ENCODE measurements around the gene ATAD3A. TPM values are rescaled to one million over a fixed set of nuclear protein-coding genes. Genes with fewer than 3 reads are reported as not detected.
"Not testable (repeated sequence)": the region's sequence is repeated elsewhere in the genome, so short reads cannot be mapped to it uniquely, and the experiment has no call there.

Gene ATAD3A
- total and polyA plus RNA-seq, 12 donors, result 7.8 to 46.3 (median 28.7) TPM

DNA sequence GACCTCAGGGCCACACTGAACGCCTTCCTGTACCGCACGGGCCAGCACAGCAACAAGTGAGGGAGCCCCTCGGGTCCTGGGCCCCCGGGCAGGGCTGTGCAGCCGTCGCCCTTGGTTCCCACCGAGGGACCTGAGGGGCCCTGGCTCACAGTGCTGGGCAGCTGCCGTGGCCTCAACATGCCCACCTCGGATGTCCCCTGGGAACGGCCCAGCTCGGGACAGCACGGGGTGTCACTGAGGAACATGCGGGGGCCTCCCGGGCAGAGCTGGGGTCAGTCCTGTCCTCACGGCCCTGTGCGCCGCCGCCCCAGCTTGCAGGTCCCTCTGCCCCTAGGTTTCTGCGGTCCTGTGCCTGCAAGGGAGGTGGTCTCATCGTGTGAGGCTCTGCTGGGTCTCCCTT lies 14.5 kb downstream of the ATAD3A start:
- WGBS, 4 donors, result 92 to 98% (median 95%) methylated on average over 4 to 17 of the region's 21 CpGs; no CpG with 5 or more reads in 1 of the 4 donors
- H3K27me3 ChIP-seq; H3K9me3 ChIP-seq (replicated peaks in 1 of 3); DNase-seq; H3K4me1 ChIP-seq (replicated peaks in 1 of 2); H3K4me3 ChIP-seq; H3K27ac ChIP-seq; intact Hi-C loops (cut with DNase I): not testable (repeated sequence)
- H3K36me3 ChIP-seq (replicated peaks in 1 of 2), result peaks cover 0 to 31% of the 10 kb centered on the region in 2 donors

DNA sequence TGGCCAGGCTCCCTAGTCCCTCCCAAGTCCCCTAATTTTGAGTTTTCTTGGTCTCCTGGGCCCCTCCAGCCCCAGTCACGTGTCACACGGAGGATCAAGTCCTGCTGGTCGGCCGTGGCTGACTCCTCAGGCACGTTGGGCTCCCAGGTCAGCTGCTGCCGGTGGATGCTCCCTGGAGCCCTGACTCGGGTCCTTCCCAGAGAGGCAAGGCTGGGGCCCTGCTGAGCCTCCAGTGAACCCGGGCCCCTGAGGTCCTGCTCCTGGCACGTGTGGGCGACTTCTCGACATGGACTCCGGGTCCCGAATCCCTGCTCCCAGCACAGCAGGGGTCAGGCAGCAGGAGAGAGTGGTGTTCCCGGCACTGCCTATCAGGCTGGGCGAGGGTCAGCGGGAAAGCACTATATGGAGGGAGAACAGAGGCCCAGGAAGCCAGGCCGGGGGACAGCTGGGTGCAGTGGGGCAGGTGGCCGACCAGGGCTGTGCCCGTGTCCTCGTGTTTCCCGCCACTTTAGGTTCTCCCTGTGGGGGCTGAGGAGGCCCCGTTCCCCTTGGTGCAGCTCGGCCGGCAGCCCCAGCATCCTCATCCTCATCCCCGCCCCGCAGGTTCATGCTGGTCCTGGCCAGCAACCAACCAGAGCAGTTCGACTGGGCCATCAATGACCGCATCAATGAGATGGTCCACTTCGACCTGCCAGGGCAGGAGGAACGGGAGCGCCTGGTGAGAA lies 15.3 kb downstream of the ATAD3A start:
- 90 to 96% (median 94%) methylated on average over 22 to 31 of the region's 31 CpGs for WGBS, 4 donors
- TF ChIP-seq POLR2A (IDR thresholded peaks at IDR 0.05), result no peak
- TF ChIP-seq, protein P1, sequence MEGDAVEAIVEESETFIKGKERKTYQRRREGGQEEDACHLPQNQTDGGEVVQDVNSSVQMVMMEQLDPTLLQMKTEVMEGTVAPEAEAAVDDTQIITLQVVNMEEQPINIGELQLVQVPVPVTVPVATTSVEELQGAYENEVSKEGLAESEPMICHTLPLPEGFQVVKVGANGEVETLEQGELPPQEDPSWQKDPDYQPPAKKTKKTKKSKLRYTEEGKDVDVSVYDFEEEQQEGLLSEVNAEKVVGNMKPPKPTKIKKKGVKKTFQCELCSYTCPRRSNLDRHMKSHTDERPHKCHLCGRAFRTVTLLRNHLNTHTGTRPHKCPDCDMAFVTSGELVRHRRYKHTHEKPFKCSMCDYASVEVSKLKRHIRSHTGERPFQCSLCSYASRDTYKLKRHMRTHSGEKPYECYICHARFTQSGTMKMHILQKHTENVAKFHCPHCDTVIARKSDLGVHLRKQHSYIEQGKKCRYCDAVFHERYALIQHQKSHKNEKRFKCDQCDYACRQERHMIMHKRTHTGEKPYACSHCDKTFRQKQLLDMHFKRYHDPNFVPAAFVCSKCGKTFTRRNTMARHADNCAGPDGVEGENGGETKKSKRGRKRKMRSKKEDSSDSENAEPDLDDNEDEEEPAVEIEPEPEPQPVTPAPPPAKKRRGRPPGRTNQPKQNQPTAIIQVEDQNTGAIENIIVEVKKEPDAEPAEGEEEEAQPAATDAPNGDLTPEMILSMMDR (IDR thresholded peaks at IDR 0.05), result no peak
- no peak for DNase-seq
- intact Hi-C loops (cut with DNase I), result no loop called here
- Histone ChIP-seq H3K27me3 (no peaks in the 10 kb centered on the region), H3K4me3 (no peak overlapping the region), H3K4me1 (replicated peaks in 1 of 2) (no peaks in the 10 kb centered on the region), H3K9me3 (replicated peaks in 1 of 3) (no peaks in the 10 kb centered on the region), H3K27ac (no peak overlapping the region), H3K36me3 (replicated peaks in 1 of 2) (peaks cover 0 to 28% of the 10 kb centered on the region in 2 donors)

DNA sequence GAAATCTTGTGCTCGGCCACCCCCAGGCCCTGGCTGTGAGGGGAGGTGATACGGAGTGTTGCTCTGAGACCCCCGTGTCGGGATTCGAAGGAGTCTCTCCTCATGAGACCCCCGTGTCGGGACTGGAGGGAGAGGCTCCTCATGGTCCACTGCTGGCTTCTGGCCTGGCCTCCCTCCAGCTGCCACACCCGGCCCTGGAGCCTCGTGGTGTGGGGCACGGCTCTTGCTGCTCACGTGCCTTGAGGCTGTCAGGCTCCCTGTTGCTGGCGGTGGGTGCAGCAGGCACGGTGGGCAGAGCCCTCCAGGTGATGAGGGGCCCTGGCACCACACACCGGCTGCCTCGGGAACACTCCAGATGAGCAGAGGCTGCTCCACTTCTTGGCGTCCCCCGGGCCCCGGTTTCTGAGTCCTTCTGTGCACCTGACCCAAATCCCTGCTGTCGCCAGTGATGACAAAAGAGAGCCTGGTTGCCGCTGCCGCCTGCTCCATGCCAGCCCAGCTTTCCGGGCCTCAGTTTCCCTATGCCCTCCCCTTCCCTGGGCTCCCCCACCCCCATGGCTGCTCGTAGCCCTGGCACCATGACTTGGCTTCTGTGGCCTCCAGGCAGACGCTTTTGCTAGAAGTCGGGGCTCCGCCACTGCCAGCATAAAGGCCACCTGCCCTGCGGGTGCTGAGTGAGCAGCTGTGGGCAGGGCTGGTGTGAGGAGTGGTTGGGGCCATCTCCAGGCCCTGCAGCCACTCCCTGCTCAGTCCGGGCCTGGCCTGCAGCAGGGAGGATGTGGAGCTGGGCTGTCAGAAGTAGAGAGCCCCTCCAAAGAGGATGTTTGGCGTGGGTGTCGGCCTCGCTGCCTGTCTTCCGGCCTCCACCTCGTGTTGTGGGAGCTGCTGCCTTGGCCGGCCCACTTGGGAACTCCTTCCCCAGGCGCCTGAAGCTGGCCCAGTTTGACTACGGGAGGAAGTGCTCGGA lies 16.6 kb downstream of the ATAD3A start:
- TF ChIP-seq, protein P1 (IDR thresholded peaks at IDR 0.05), result no peak
- no peak for DNase-seq
- Histone ChIP-seq H3K27me3 (no peaks in the 10 kb centered on the region), H3K9me3 (replicated peaks in 1 of 3) (no peaks in the 10 kb centered on the region), H3K36me3 (replicated peaks in 1 of 2) (peaks cover 0 to 28% of the 10 kb centered on the region in 2 donors), H3K4me3 (no peak overlapping the region), H3K27ac (no peak overlapping the region), H3K4me1 (replicated peaks in 1 of 2) (no peaks in the 10 kb centered on the region)
- intact Hi-C loops (cut with DNase I), result no loop called here
- 90 to 96% (median 93%) methylated on average over 7 to 37 of the region's 37 CpGs for WGBS, 4 donors

- TF ChIP-seq, protein P1 (IDR thresholded peaks at IDR 0.05), result no peak
- no peak for TF ChIP-seq POLR2A (IDR thresholded peaks at IDR 0.05)
- Histone ChIP-seq H3K27me3 (no peaks in the 10 kb centered on the region), H3K4me3 (no peak overlapping the region), H3K4me1 (replicated peaks in 1 of 2) (no peaks in the 10 kb centered on the region), H3K9me3 (replicated peaks in 1 of 3) (no peaks in the 10 kb centered on the region), H3K36me3 (replicated peaks in 1 of 2) (peaks cover 0 to 28% of the 10 kb centered on the region in 2 donors), H3K27ac (no peak overlapping the region)
- WGBS, 4 donors, result 97 to 100% (median 97%) methylated on average over 1 to 15 of the region's 18 CpGs
- intact Hi-C loops (cut with DNase I), result no loop called here
- DNase-seq, result no peak
Observed at GRCh38 chr1:1529321-1529720, 17.4 kb downstream of the ATAD3A start.
